HCEC 1CT (cell line): ENCODE data around the gene ROBO4.
A peak's percentile ranks its signal among the peaks of the same experiment; 100 is the strongest.

Experiments used
- DNase-seq: peaks from one replicate; pipeline ENCODE4 v3.0.0-alpha.2; 2017

Gene ROBO4

GRCh38 chr11:124889191-124890091, 8.2 kb downstream of the ROBO4 start:
- DNase-seq, result no peak

GRCh38 chr11:124887667-124888013, 10.0 kb downstream of the ROBO4 start:
- no peak for DNase-seq

- DNase-seq, result no peak
Observed at GRCh38 chr11:124886978-124887666, 10.5 kb downstream of the ROBO4 start.

- no peak for DNase-seq
Observed at GRCh38 chr11:124886476-124886875, 11.2 kb downstream of the ROBO4 start.

- DNase-seq, result no peak
Observed at GRCh38 chr11:124884869-124885479, 12.7 kb downstream of the ROBO4 start.

- no peak for DNase-seq
Observed at GRCh38 chr11:124884340-124884739, 13.3 kb downstream of the ROBO4 start.

GRCh38 chr11:124882339-124883071, 15.2 kb downstream of the ROBO4 start:
- no peak for DNase-seq

GRCh38 chr11:124880958-124881357, 16.7 kb downstream of the ROBO4 start:
- DNase-seq, result no peak

- no peak for DNase-seq
Observed at GRCh38 chr11:124880290-124880611, 17.4 kb downstream of the ROBO4 start.

- no peak for DNase-seq
Observed at GRCh38 chr11:124879493-124880289, 18.0 kb downstream of the ROBO4 start.

- peak; percentile 0 for DNase-seq
Observed at GRCh38 chr11:124878759-124879492, 18.7 kb downstream of the ROBO4 start.

GRCh38 chr11:124877910-124878758, 19.5 kb downstream of the ROBO4 start:
- DNase-seq, result peak; percentile 0

GRCh38 chr11:124877631-124877909, 20.1 kb downstream of the ROBO4 start:
- DNase-seq, result no peak

GRCh38 chr11:124876818-124877630, 20.6 kb downstream of the ROBO4 start:
- no peak for DNase-seq

GRCh38 chr11:124875943-124876817, 21.5 kb downstream of the ROBO4 start:
- DNase-seq, result peak; percentile 90

GRCh38 chr11:124875401-124875800, 22.3 kb downstream of the ROBO4 start:
- no peak for DNase-seq

- DNase-seq, result no peak
Observed at GRCh38 chr11:124874571-124875255, 23.0 kb downstream of the ROBO4 start.

GRCh38 chr11:124873951-124874350, 23.7 kb downstream of the ROBO4 start:
- DNase-seq, result no peak
